Measurements from ENCODE around the gene TBC1D16. TPM values are rescaled to one million over a fixed set of nuclear protein-coding genes. Genes with fewer than 3 reads are reported as not detected.
"Not testable (repeated sequence)": the region's sequence is repeated elsewhere in the genome, so short reads cannot be mapped to it uniquely, and the experiment has no call there.

TBC1D16 gene
- total RNA-seq, 2 experiments from 2014 or later = 0.74 to 1.2 TPM

- DNase-seq = no peak
- peaks cover 2% of the 10 kb centered on the region for H3K27me3 Mint-ChIP-seq
- no peak overlapping the region for H3K27ac Mint-ChIP-seq
- CTCF ChIA-PET = no interaction called here
- H3K36me3 Mint-ChIP-seq (ENCODE audit: low read depth) = no peaks in the 10 kb centered on the region
- H3K9me3 Mint-ChIP-seq = no peaks in the 10 kb centered on the region
- no peaks in the 10 kb centered on the region for H3K4me1 Mint-ChIP-seq
- no peak overlapping the region for H3K4me3 Mint-ChIP-seq
- POLR2A ChIA-PET = no interaction called here
Measured at GRCh38 chr17:79907217-79907715, 128.4 kb downstream of the TBC1D16 start.

GRCh38 chr17:79905832-79906231 lies 129.8 kb downstream of the TBC1D16 start:
- no peak for DNase-seq
- peaks cover 2% of the 10 kb centered on the region for H3K27me3 Mint-ChIP-seq
- no peak overlapping the region for H3K4me3 Mint-ChIP-seq
- H3K36me3 Mint-ChIP-seq (ENCODE audit: low read depth) = no peaks in the 10 kb centered on the region
- H3K9me3 Mint-ChIP-seq = no peaks in the 10 kb centered on the region
- no peaks in the 10 kb centered on the region for H3K4me1 Mint-ChIP-seq
- no peak overlapping the region for H3K27ac Mint-ChIP-seq
- CTCF ChIA-PET = no interaction called here
- POLR2A ChIA-PET = no interaction called here

- Mint-ChIP-seq H3K4me1 (no peaks in the 10 kb centered on the region), H3K36me3 (ENCODE audit: low read depth) (no peaks in the 10 kb centered on the region), H3K9me3 (no peaks in the 10 kb centered on the region), H3K27me3 (peaks cover 4% of the 10 kb centered on the region), H3K27ac (no peak overlapping the region), H3K4me3 (no peak overlapping the region)
- ChIA-PET CTCF (interaction anchor here (0.6 kb wide), 1 partner anchor 1313 kb away, joined by 5 read pairs; no protein-coding TSS in a partner anchor), POLR2A (no interaction called here)
- DNase-seq = no peak
Measured at GRCh38 chr17:79904865-79905264, 130.8 kb downstream of the TBC1D16 start.

GRCh38 chr17:79902146-79902791 lies 133.4 kb downstream of the TBC1D16 start:
- no peaks in the 10 kb centered on the region for H3K9me3 Mint-ChIP-seq
- CTCF ChIA-PET = no interaction called here
- POLR2A ChIA-PET = no interaction called here
- H3K4me3 Mint-ChIP-seq = no peak overlapping the region
- H3K27me3 Mint-ChIP-seq = peaks cover 14% of the 10 kb centered on the region
- no peaks in the 10 kb centered on the region for H3K4me1 Mint-ChIP-seq
- DNase-seq = no peak
- H3K36me3 Mint-ChIP-seq (ENCODE audit: low read depth) = no peaks in the 10 kb centered on the region
- no peak overlapping the region for H3K27ac Mint-ChIP-seq

- no peak for DNase-seq
- Mint-ChIP-seq H3K36me3 (ENCODE audit: low read depth) (no peaks in the 10 kb centered on the region), H3K27me3 (peaks cover 18% of the 10 kb centered on the region), H3K4me1 (no peaks in the 10 kb centered on the region), H3K9me3 (no peaks in the 10 kb centered on the region), H3K4me3 (no peak overlapping the region), H3K27ac (no peak overlapping the region)
- ChIA-PET POLR2A (no interaction called here), CTCF (no interaction called here)
Measured at GRCh38 chr17:79901131-79901530, 134.5 kb downstream of the TBC1D16 start.

GRCh38 chr17:79899584-79899983 lies 136.1 kb downstream of the TBC1D16 start:
- H3K9me3 Mint-ChIP-seq = no peaks in the 10 kb centered on the region
- H3K27me3 Mint-ChIP-seq = peaks cover 18% of the 10 kb centered on the region
- no peaks in the 10 kb centered on the region for H3K36me3 Mint-ChIP-seq (ENCODE audit: low read depth)
- ChIA-PET CTCF (interaction anchor here (0.9 to 1.0 kb wide), 2 partner anchors 12 to 100 kb away, joined by 3 read pairs; no protein-coding TSS in a partner anchor), POLR2A (no interaction called here)
- H3K27ac Mint-ChIP-seq = no peak overlapping the region
- H3K4me1 Mint-ChIP-seq = no peaks in the 10 kb centered on the region
- H3K4me3 Mint-ChIP-seq = no peak overlapping the region
- no peak for DNase-seq

GRCh38 chr17:79897243-79898063 lies 138.2 kb downstream of the TBC1D16 start:
- DNase-seq = no peak
- H3K27me3 Mint-ChIP-seq = peaks cover 18% of the 10 kb centered on the region
- no peak overlapping the region for H3K4me3 Mint-ChIP-seq
- no peaks in the 10 kb centered on the region for H3K9me3 Mint-ChIP-seq
- H3K4me1 Mint-ChIP-seq = no peaks in the 10 kb centered on the region
- no peaks in the 10 kb centered on the region for H3K36me3 Mint-ChIP-seq (ENCODE audit: low read depth)
- ChIA-PET POLR2A (no interaction called here), CTCF (no interaction called here)
- no peak overlapping the region for H3K27ac Mint-ChIP-seq

GRCh38 chr17:79893457-79893856 lies 142.2 kb downstream of the TBC1D16 start:
- POLR2A ChIA-PET, CTCF ChIA-PET: not testable (repeated sequence)

GRCh38 chr17:79892457-79893241 lies 143.0 kb downstream of the TBC1D16 start:
- ChIA-PET CTCF (interaction anchor here (0.8 kb wide), 1 partner anchor 14 kb away, joined by 3 read pairs; no protein-coding TSS in a partner anchor), POLR2A (no interaction called here)
- no peak for DNase-seq
- H3K27ac Mint-ChIP-seq = no peak overlapping the region
- H3K4me1 Mint-ChIP-seq = no peaks in the 10 kb centered on the region
- H3K9me3 Mint-ChIP-seq = no peaks in the 10 kb centered on the region
- H3K27me3 Mint-ChIP-seq = peaks cover 12% of the 10 kb centered on the region
- H3K4me3 Mint-ChIP-seq = no peak overlapping the region
- H3K36me3 Mint-ChIP-seq (ENCODE audit: low read depth) = no peaks in the 10 kb centered on the region

More at GRCh38 chr17:79893457-79893856, 142.2 kb downstream of the TBC1D16 start:
- not testable (repeated sequence) for H3K9me3 Mint-ChIP-seq; H3K27ac Mint-ChIP-seq; DNase-seq; H3K4me1 Mint-ChIP-seq; H3K36me3 Mint-ChIP-seq (ENCODE audit: low read depth); H3K4me3 Mint-ChIP-seq
- peaks cover 14% of the 10 kb centered on the region for H3K27me3 Mint-ChIP-seq

- CTCF ChIA-PET = interaction anchor here (0.6 kb wide), 1 partner anchor 136 kb away, joined by 3 read pairs; no protein-coding TSS in a partner anchor
- no peaks in the 10 kb centered on the region for H3K9me3 Mint-ChIP-seq
- H3K4me1 Mint-ChIP-seq = no peaks in the 10 kb centered on the region
- POLR2A ChIA-PET = no interaction called here
- no peak for DNase-seq
- no peaks in the 10 kb centered on the region for H3K36me3 Mint-ChIP-seq (ENCODE audit: low read depth)
- no peak overlapping the region for H3K4me3 Mint-ChIP-seq
- H3K27ac Mint-ChIP-seq = no peak overlapping the region
- H3K27me3 Mint-ChIP-seq = peaks cover 14% of the 10 kb centered on the region
Measured at GRCh38 chr17:79891113-79891730, 144.4 kb downstream of the TBC1D16 start.

GRCh38 chr17:79890706-79891105 lies 145.0 kb downstream of the TBC1D16 start:
- Mint-ChIP-seq H3K27ac (no peak overlapping the region), H3K4me3 (no peak overlapping the region), H3K36me3 (ENCODE audit: low read depth) (no peaks in the 10 kb centered on the region), H3K27me3 (peaks cover 14% of the 10 kb centered on the region), H3K9me3 (no peaks in the 10 kb centered on the region), H3K4me1 (no peaks in the 10 kb centered on the region)
- ChIA-PET CTCF (interaction anchor here (0.6 kb wide), 1 partner anchor 137 kb away, joined by 3 read pairs; no protein-coding TSS in a partner anchor), POLR2A (no interaction called here)
- no peak for DNase-seq

- ChIA-PET CTCF (interaction anchor here (1.3 to 1.4 kb wide), 2 partner anchors 14 to 18 kb away, joined by 3 read pairs; no protein-coding TSS in a partner anchor), POLR2A (no interaction called here)
- no peak for DNase-seq
- Mint-ChIP-seq H3K27ac (no peak overlapping the region), H3K27me3 (peaks cover 16% of the 10 kb centered on the region), H3K36me3 (ENCODE audit: low read depth) (no peaks in the 10 kb centered on the region), H3K9me3 (no peaks in the 10 kb centered on the region), H3K4me3 (no peak overlapping the region), H3K4me1 (no peaks in the 10 kb centered on the region)
Measured at GRCh38 chr17:79888811-79889634, 146.6 kb downstream of the TBC1D16 start.

Data from activated CD4-positive, alpha-beta T cell treated with anti-CD3 and anti-CD28 coated beads, Interleukin-2, amount 10 ng/mL, durations not matched to agents 7 days and 5 days (primary cell).